ENCODE data around the gene CD6. TPM values are rescaled to one million over a fixed set of nuclear protein-coding genes. Genes with fewer than 3 reads are reported as not detected.

The CD6 gene
- total and polyA plus RNA-seq, 10 of the 15 experiments (the other 5 are each of a cell fraction or from before 2014, with no cell fraction given), result 0.37 to 17.6 (median 6.2) TPM

DNA sequence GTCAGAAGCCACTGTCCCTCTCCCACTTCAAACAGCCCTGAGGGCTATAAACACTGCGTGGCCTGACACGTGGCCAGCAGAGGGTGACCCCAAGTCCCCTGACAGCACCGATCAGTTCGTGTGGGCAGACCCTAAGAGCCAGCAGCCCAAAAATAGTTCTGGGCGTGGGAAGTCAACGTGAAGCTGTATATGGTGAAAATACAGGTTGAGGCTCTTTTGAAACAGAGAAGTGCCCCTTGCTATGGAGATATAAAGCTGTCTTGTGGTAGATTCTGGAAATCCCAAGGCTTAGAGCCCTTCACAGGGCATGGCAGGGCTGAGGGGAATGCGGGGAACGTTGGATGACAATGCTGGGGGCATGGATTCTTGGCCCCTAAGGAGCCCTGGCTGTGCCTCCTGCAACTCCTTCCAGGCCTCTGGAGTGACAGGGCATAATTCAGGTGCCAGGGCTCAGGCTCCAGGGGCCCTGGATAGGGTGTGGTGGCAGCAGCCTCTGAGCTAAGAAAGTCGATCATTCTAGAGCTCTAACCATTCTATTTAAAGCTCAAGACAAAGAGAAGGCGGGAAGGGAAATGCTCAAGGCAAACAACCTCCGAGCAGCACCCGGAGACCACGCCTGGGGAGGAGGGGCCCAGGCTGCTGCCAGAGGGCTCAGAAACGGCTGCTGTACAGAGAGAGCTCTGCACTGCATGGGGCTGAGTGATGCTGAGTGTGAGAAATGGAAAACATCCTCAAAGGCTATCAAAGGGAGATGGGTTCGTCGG lies 70.5 kb downstream of the CD6 start (continued):
- TF ChIP-seq, protein P1, sequence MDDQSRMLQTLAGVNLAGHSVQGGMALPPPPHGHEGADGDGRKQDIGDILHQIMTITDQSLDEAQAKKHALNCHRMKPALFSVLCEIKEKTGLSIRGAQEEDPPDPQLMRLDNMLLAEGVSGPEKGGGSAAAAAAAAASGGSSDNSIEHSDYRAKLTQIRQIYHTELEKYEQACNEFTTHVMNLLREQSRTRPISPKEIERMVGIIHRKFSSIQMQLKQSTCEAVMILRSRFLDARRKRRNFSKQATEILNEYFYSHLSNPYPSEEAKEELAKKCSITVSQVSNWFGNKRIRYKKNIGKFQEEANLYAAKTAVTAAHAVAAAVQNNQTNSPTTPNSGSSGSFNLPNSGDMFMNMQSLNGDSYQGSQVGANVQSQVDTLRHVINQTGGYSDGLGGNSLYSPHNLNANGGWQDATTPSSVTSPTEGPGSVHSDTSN (IDR thresholded peaks at IDR 0.05; ENCODE audit: insufficient replicate concordance, low read depth, low read length), result peak; percentile 16
- TF ChIP-seq SIN3A (IDR thresholded peaks at IDR 0.05; ENCODE audit: low read depth, low read length), result peak; percentile 41; the same call in 1 of the 2 replicates
- TF ChIP-seq MXI1 (IDR thresholded peaks at IDR 0.05; ENCODE audit: low read depth, low read length), result peak; percentile 41
- TF ChIP-seq BHLHE40 (IDR thresholded peaks at IDR 0.05; ENCODE audit: borderline replicate concordance in 1 of 2, low read depth in 2 of 2, low read length in 1 of 2), result peak; percentile 39 to 71; a peak in 3 of 4 replicates
- TF ChIP-seq BMI1 (IDR thresholded peaks at IDR 0.05; ENCODE audit: borderline replicate concordance), result no peak
- TF ChIP-seq SPI1 (IDR thresholded peaks at IDR 0.05; ENCODE audit: borderline replicate concordance, insufficient read depth, low read depth, low read length), result peak; percentile 54; the same call in 1 of the 2 replicates
- peak; percentile 7 for TF ChIP-seq YY1 (IDR thresholded peaks at IDR 0.05; ENCODE audit: low read depth, low read length)
- peak; percentile 70 for TF ChIP-seq E2F4 (IDR thresholded peaks at IDR 0.05; ENCODE audit: low read depth, low read length)
- TF ChIP-seq HDGF (IDR thresholded peaks at IDR 0.05), result peak; percentile 43; the same call in 1 of the 2 replicates
- 0 out of 2 replicates have a peak, but pooled peaks have one; percentile 25 for TF ChIP-seq CHD2 (IDR thresholded peaks at IDR 0.05; ENCODE audit: borderline replicate concordance, low read depth, low read length)
- TF ChIP-seq SIX5 (IDR thresholded peaks at IDR 0.05; ENCODE audit: low read depth, low read length, severe bottlenecking), result no peak
- TF ChIP-seq PAX8 (IDR thresholded peaks at IDR 0.05), result no peak
- TF ChIP-seq MEF2B (IDR thresholded peaks at IDR 0.05; ENCODE audit: partially characterized antibody, poor library complexity, severe bottlenecking), result peak; percentile 90
- peak; percentile 84; the same call in 1 of the 2 replicates for TF ChIP-seq IKZF1 (conservative IDR thresholded peaks at IDR 0.05)
- peak; percentile 74 for TF ChIP-seq FOXM1 (IDR thresholded peaks at IDR 0.05; ENCODE audit: low read depth, low read length)
- 0 out of 2 replicates have a peak, but pooled peaks have one; percentile 31 for TF ChIP-seq TCF7 (IDR thresholded peaks at IDR 0.05; ENCODE audit: borderline replicate concordance)
- TF ChIP-seq POLR2AphosphoS5 (IDR thresholded peaks at IDR 0.05; ENCODE audit: low read length), result peak; percentile 78
- TF ChIP-seq POLR2A (IDR thresholded peaks at IDR 0.05; ENCODE audit: low read depth, low read length), result peak; percentile 79
- no peak for TF ChIP-seq TARDBP (IDR thresholded peaks at IDR 0.05; ENCODE audit: borderline replicate concordance)
- TF ChIP-seq EED (IDR thresholded peaks at IDR 0.05; ENCODE audit: low read depth), result peak; percentile 68
- TF ChIP-seq, protein P2, sequence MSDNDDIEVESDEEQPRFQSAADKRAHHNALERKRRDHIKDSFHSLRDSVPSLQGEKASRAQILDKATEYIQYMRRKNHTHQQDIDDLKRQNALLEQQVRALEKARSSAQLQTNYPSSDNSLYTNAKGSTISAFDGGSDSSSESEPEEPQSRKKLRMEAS (IDR thresholded peaks at IDR 0.05; ENCODE audit: low read depth, low read length), result peak; percentile 22; the same call in 1 of the 2 replicates
- peak; percentile 60; the same call in 1 of the 2 replicates for TF ChIP-seq ATF2 (IDR thresholded peaks at IDR 0.05; ENCODE audit: low read length)
- peak; percentile 70 for TF ChIP-seq NFIC (IDR thresholded peaks at IDR 0.05; ENCODE audit: low read depth, low read length)
- TF ChIP-seq RUNX3 (IDR thresholded peaks at IDR 0.05; ENCODE audit: low read length), result peak; percentile 77
- no peak for TF ChIP-seq CBX5 (IDR thresholded peaks at IDR 0.05; ENCODE audit: low read depth)
- no peak for TF ChIP-seq BCL3 (IDR thresholded peaks at IDR 0.05; ENCODE audit: borderline replicate concordance, insufficient read depth, low read depth, low read length, poor library complexity, severe bottlenecking)
